ENCODE data around the gene COL8A1. TPM values are rescaled to one million over a fixed set of nuclear protein-coding genes. Genes with fewer than 3 reads are reported as not detected.

Gene COL8A1
- total and polyA plus RNA-seq, 7 experiments from 2014 or later = 0.13 to 0.24 (median 0.14) TPM; not detected in 3

DNA sequence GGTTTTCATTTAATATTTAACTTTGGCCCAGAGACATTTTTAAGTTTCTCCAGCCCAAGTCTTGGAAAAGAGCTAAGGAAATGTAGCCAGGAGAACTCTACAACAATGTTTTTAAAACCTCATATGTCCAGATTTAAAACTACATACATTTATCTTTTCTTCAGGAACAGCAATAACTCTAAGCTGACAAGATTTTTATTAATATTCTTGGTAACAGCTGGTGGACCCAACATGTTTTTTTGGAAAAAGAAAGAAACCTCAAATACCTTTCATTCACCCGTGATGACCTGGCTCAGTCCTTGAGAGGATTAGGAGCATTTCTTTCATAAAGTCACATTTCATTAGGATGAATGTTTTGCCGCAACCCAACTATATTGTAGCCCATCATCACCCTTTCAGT, 128.9 kb downstream of the COL8A1 start:
- no peak overlapping the region for H3K4me3 ChIP-seq (ENCODE audit: low read length)
- H3K9me3 ChIP-seq (ENCODE audit: control insufficient read depth in 2 of 3, low read length in 3 of 3) = no peaks in the 10 kb centered on the region
- no peaks in the 10 kb centered on the region for H3K27me3 ChIP-seq (ENCODE audit: control insufficient read depth in 2 of 2, insufficient read depth in 2 of 2, low read length in 2 of 2)
- ATAC-seq = no peak
- H3K4me1 ChIP-seq (ENCODE audit: control insufficient read depth in 2 of 2, insufficient read depth in 2 of 2, low read length in 2 of 2) = no peaks in the 10 kb centered on the region
- intact Hi-C loops (cut with micrococcal nuclease) = no loop called here
- POLR2A ChIA-PET = no interaction called here
- no peaks in the 10 kb centered on the region for H3K36me3 ChIP-seq (ENCODE audit: control insufficient read depth in 2 of 3, insufficient read depth in 3 of 3, low read length in 3 of 3)
- no peak overlapping the region for H3K27ac ChIP-seq (ENCODE audit: low read depth, low read length)
- Mint-ChIP-seq H3K27ac (no peak overlapping the region), H3K36me3 (no peaks in the 10 kb centered on the region), H3K9me3 (no peaks in the 10 kb centered on the region), H3K4me3 (no peak overlapping the region), H3K4me1 (no peaks in the 10 kb centered on the region), H3K27me3 (peaks cover 2 to 9% (median 5%) of the 10 kb centered on the region in 5 donors)
- CTCF ChIA-PET = no interaction called here
- DNase-seq = no peak

DNA sequence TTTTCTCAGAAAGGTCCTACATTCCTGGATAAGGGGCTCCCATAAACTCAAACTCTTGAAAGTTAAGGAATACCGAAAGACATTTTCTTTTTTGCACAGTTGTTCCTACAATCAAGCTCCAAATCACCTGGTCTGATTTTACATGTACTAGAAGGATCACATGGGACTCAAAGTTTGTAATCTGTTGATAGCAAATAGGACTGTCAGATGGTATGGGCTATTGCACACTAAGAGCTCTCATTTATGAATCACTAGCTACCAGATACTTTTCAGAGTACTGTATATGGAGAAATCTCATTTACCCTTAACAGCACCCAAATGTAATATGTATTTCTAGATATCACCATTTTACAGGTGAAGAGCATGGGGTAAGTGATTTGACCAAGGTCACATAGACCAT, 129.7 kb downstream of the COL8A1 start:
- intact Hi-C loops (cut with micrococcal nuclease) = no loop called here
- Histone ChIP-seq H3K4me3 (ENCODE audit: low read length) (no peak overlapping the region), H3K9me3 (ENCODE audit: control insufficient read depth in 2 of 3, low read length in 3 of 3) (no peaks in the 10 kb centered on the region), H3K27ac (ENCODE audit: low read depth, low read length) (no peak overlapping the region), H3K36me3 (ENCODE audit: control insufficient read depth in 2 of 3, insufficient read depth in 3 of 3, low read length in 3 of 3) (no peaks in the 10 kb centered on the region), H3K27me3 (ENCODE audit: control insufficient read depth in 2 of 2, insufficient read depth in 2 of 2, low read length in 2 of 2) (no peaks in the 10 kb centered on the region), H3K4me1 (ENCODE audit: control insufficient read depth in 2 of 2, insufficient read depth in 2 of 2, low read length in 2 of 2) (no peaks in the 10 kb centered on the region)
- no peak for DNase-seq
- no peaks in the 10 kb centered on the region for H3K4me1 Mint-ChIP-seq
- no peak for ATAC-seq
- no peak overlapping the region for H3K4me3 Mint-ChIP-seq
- H3K27me3 Mint-ChIP-seq = peaks cover 0 to 7% (median 0%) of the 10 kb centered on the region in 5 donors
- no peaks in the 10 kb centered on the region for H3K36me3 Mint-ChIP-seq
- CTCF ChIA-PET = no interaction called here
- H3K9me3 Mint-ChIP-seq = no peaks in the 10 kb centered on the region
- POLR2A ChIA-PET = no interaction called here
- no peak overlapping the region for H3K27ac Mint-ChIP-seq

DNA sequence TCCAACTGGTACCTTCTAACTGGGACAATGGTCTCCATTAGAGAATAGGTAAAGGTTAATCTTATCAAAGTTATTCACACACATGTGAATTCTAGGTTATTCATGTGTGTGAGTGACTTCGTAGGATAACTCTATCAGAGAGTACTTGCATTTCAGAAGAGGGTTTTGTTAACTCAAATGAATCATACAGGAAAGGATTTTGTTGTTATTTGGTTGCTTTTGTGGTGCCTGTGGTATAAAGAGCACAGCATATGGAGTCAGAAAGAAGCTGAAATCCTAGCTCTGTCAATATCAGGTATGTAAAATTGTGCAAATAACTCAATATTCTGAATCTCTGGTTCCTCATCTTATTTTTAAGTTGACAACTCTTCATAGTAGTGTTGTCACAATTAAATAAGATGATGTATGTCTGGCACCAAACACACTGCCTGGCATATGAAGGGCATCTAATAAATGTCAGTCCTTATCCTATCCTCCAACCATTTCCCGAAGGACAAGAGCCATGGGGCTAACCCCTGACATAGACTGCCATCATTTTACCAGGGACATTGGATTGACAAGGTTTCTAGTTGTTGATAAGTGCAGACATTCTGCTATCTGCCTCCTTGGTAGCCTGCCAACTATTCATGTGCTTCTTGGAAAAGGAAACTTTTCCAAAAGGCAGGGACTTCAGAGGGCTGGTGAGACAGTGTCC, 130.6 kb downstream of the COL8A1 start:
- Mint-ChIP-seq H3K4me1 (no peaks in the 10 kb centered on the region), H3K36me3 (no peaks in the 10 kb centered on the region), H3K4me3 (no peak overlapping the region), H3K27me3 (peaks cover 0 to 7% (median 0%) of the 10 kb centered on the region in 5 donors), H3K27ac (no peak overlapping the region), H3K9me3 (no peaks in the 10 kb centered on the region)
- intact Hi-C loops (cut with micrococcal nuclease) = no loop called here
- Histone ChIP-seq H3K36me3 (ENCODE audit: control insufficient read depth in 2 of 3, insufficient read depth in 3 of 3, low read length in 3 of 3) (no peaks in the 10 kb centered on the region), H3K4me3 (ENCODE audit: low read length) (no peak overlapping the region), H3K4me1 (ENCODE audit: control insufficient read depth in 2 of 2, insufficient read depth in 2 of 2, low read length in 2 of 2) (no peaks in the 10 kb centered on the region), H3K27me3 (ENCODE audit: control insufficient read depth in 2 of 2, insufficient read depth in 2 of 2, low read length in 2 of 2) (no peaks in the 10 kb centered on the region), H3K27ac (ENCODE audit: low read depth, low read length) (no peak overlapping the region), H3K9me3 (ENCODE audit: control insufficient read depth in 2 of 3, low read length in 3 of 3) (no peaks in the 10 kb centered on the region)
- ATAC-seq (no peak), DNase-seq (no peak)
- ChIA-PET POLR2A (no interaction called here), CTCF (interaction anchor here (1.4 kb wide), 1 partner anchor 15 kb away, joined by 5 read pairs; no protein-coding TSS in a partner anchor)

DNA sequence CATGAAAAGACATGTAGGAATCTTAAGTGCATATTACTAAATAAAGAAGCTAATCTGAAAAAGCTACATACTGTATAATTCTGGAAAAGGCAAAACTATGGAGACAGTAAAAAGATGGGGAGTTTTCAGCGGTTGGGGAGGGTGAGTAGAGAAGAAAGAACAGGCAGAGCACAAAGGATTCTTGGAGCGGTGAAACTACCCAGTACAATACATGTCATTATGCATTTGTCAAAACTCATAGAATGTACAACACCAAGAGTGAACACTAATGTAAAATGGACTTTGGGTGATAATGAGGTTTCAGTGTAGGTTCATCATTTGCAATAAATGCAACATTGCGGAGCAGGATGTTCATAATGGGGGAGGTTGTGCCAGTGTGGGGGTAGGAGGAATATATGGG, 133.8 kb downstream of the COL8A1 start:
- no peak overlapping the region for H3K27ac Mint-ChIP-seq

DNA sequence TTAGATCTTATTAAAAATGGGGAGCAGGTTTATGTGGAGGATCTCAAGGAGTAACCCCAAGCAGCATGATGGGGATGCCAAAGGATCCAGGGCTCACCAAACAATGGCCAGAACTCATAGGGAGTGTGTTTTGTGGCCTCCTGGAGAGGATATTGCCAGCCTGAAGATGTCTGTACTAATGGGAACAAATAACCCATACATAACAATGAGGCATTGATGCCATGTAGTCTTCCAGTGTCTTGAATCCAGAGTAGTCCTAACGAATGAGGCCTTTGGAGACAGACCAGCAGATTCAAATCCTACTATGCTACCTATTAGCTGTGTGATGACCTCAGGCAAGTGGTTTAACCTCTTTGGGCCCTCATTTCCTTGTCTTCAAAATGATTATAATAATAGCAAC, 134.3 kb downstream of the COL8A1 start:
- ChIA-PET POLR2A (no interaction called here), CTCF (no interaction called here)
- no peak for DNase-seq
- H3K4me3 Mint-ChIP-seq = no peak overlapping the region
- H3K27ac Mint-ChIP-seq = no peak overlapping the region
- Histone ChIP-seq H3K27me3 (ENCODE audit: control insufficient read depth in 2 of 2, insufficient read depth in 2 of 2, low read length in 2 of 2) (no peaks in the 10 kb centered on the region), H3K27ac (ENCODE audit: low read depth, low read length) (no peak overlapping the region), H3K36me3 (ENCODE audit: control insufficient read depth in 2 of 3, insufficient read depth in 3 of 3, low read length in 3 of 3) (no peaks in the 10 kb centered on the region), H3K9me3 (ENCODE audit: control insufficient read depth in 2 of 3, low read length in 3 of 3) (no peaks in the 10 kb centered on the region), H3K4me1 (ENCODE audit: control insufficient read depth in 2 of 2, insufficient read depth in 2 of 2, low read length in 2 of 2) (no peaks in the 10 kb centered on the region), H3K4me3 (ENCODE audit: low read length) (no peak overlapping the region)
- no peak for ATAC-seq
- no peaks in the 10 kb centered on the region for H3K4me1 Mint-ChIP-seq
- no peaks in the 10 kb centered on the region for H3K9me3 Mint-ChIP-seq
- H3K36me3 Mint-ChIP-seq = no peaks in the 10 kb centered on the region
- intact Hi-C loops (cut with micrococcal nuclease) = no loop called here
- H3K27me3 Mint-ChIP-seq = peaks cover 2 to 12% (median 5%) of the 10 kb centered on the region in 5 donors

More for the DNA sequence above, 133.8 kb downstream of the COL8A1 start:
- no peaks in the 10 kb centered on the region for H3K9me3 ChIP-seq (ENCODE audit: control insufficient read depth in 2 of 3, low read length in 3 of 3)
- no peaks in the 10 kb centered on the region for H3K4me1 ChIP-seq (ENCODE audit: control insufficient read depth in 2 of 2, insufficient read depth in 2 of 2, low read length in 2 of 2)
- no peak for DNase-seq
- Mint-ChIP-seq H3K36me3 (no peaks in the 10 kb centered on the region), H3K27me3 (peaks cover 0 to 12% (median 5%) of the 10 kb centered on the region in 5 donors), H3K4me3 (no peak overlapping the region), H3K9me3 (no peaks in the 10 kb centered on the region), H3K4me1 (no peaks in the 10 kb centered on the region)
- H3K27ac ChIP-seq (ENCODE audit: low read depth, low read length) = no peak overlapping the region
- no peaks in the 10 kb centered on the region for H3K36me3 ChIP-seq (ENCODE audit: control insufficient read depth in 2 of 3, insufficient read depth in 3 of 3, low read length in 3 of 3)
- POLR2A ChIA-PET = no interaction called here
- ATAC-seq = no peak
- intact Hi-C loops (cut with micrococcal nuclease) = no loop called here
- no peak overlapping the region for H3K4me3 ChIP-seq (ENCODE audit: low read length)
- CTCF ChIA-PET = no interaction called here
- H3K27me3 ChIP-seq (ENCODE audit: control insufficient read depth in 2 of 2, insufficient read depth in 2 of 2, low read length in 2 of 2) = no peaks in the 10 kb centered on the region

DNA sequence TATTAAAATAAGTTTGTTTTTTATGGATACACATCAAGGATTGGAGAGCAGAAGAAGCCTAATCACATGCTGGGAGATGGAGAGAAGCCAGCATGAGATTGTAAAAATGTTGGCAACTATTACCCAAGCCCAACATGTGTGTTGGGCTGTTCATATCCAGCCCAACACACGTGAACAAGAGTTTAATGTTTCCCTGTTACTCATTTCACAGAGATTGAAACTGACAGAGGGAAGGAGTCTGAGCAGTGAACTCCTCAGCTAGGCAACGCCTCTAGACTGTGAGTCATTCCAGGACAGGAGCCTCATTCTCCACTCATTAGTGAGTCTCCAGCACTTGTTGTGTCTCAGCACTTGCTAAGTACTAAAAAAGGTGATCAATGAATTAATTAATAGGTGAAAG, 136.1 kb downstream of the COL8A1 start:
- no peak overlapping the region for H3K4me3 Mint-ChIP-seq
- Histone ChIP-seq H3K27ac (ENCODE audit: low read depth, low read length) (no peak overlapping the region), H3K9me3 (ENCODE audit: control insufficient read depth in 2 of 3, low read length in 3 of 3) (no peaks in the 10 kb centered on the region), H3K4me1 (ENCODE audit: control insufficient read depth in 2 of 2, insufficient read depth in 2 of 2, low read length in 2 of 2) (no peaks in the 10 kb centered on the region), H3K4me3 (ENCODE audit: low read length) (no peak overlapping the region), H3K36me3 (ENCODE audit: control insufficient read depth in 2 of 3, insufficient read depth in 3 of 3, low read length in 3 of 3) (no peaks in the 10 kb centered on the region), H3K27me3 (ENCODE audit: control insufficient read depth in 2 of 2, insufficient read depth in 2 of 2, low read length in 2 of 2) (no peaks in the 10 kb centered on the region)
- peaks cover 11 to 19% (median 13%) of the 10 kb centered on the region in 5 donors for H3K27me3 Mint-ChIP-seq
- DNase-seq = no peak
- H3K36me3 Mint-ChIP-seq = no peaks in the 10 kb centered on the region
- peaks cover 0 to 1% (median 0%) of the 10 kb centered on the region in 11 donors for H3K9me3 Mint-ChIP-seq
- CTCF ChIA-PET = no interaction called here
- no peak overlapping the region for H3K27ac Mint-ChIP-seq
- no peaks in the 10 kb centered on the region for H3K4me1 Mint-ChIP-seq
- ATAC-seq = no peak
- POLR2A ChIA-PET = no interaction called here
- intact Hi-C loops (cut with micrococcal nuclease) = no loop called here

DNA sequence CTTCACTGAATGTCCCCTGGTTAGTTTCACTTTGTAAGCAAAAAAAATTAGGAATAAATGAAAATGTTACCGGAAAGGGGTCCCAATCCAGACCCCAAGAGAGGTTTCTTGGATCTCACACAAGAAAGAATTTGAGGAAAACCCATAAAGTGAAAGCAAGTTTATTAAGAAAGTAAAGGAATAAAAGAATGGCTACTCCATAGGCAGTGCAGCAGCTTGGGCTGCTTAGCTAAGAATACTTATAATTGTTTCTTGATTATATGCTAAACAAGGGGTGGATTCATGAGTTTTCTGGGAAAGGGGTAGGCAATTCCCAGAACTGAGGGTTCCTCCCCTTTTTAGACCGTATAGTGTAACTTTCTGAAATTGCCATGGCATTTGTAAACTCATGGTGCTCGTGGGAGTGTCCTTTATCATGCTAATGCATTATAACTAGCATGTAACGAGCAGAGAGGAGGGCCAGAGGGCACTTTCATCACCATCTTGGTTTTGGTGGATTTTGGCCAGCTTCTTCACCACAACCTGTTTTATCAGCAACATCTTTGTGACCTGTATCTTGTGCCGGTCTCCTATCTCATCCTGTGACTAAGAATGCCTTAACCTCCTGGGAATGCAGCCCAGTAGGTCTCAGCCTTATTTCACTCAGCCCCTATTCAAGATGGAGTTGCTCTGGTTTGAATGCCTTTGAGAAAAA, 138.3 kb downstream of the COL8A1 start:
- Histone ChIP-seq H3K9me3 (ENCODE audit: control insufficient read depth in 2 of 3, low read length in 3 of 3) (no peaks in the 10 kb centered on the region), H3K36me3 (ENCODE audit: control insufficient read depth in 2 of 3, insufficient read depth in 3 of 3, low read length in 3 of 3) (no peaks in the 10 kb centered on the region), H3K4me3 (ENCODE audit: low read length) (no peak overlapping the region), H3K27ac (ENCODE audit: low read depth, low read length) (no peak overlapping the region), H3K27me3 (ENCODE audit: control insufficient read depth in 2 of 2, insufficient read depth in 2 of 2, low read length in 2 of 2) (no peaks in the 10 kb centered on the region), H3K4me1 (ENCODE audit: control insufficient read depth in 2 of 2, insufficient read depth in 2 of 2, low read length in 2 of 2) (no peaks in the 10 kb centered on the region)
- Mint-ChIP-seq H3K9me3 (peaks cover 0 to 1% (median 0%) of the 10 kb centered on the region in 11 donors), H3K4me3 (no peak overlapping the region), H3K27me3 (peaks cover 15 to 28% (median 21%) of the 10 kb centered on the region in 5 donors), H3K4me1 (peaks cover 0 to 10% (median 5%) of the 10 kb centered on the region in 7 donors), H3K36me3 (no peaks in the 10 kb centered on the region), H3K27ac (no peak overlapping the region)
- DNase-seq (no peak), ATAC-seq (no peak)
- intact Hi-C loops (cut with micrococcal nuclease) = no loop called here
- ChIA-PET POLR2A (no interaction called here), CTCF (no interaction called here)
